BJ (cell line): ENCODE measurements around the gene PPP2R2D. TPM values are rescaled to one million over a fixed set of nuclear protein-coding genes. Genes with fewer than 3 reads are reported as not detected.
"Not testable (repeated sequence)": the region's sequence is repeated elsewhere in the genome, so short reads cannot be mapped to it uniquely, and the experiment has no call there.

Experiments
- CTCF ChIA-PET: fragments of 350-600 bp; formaldehyde crosslinking; extraction: SDS; loops from one replicate; lab custom pipeline; 2021; ENCODE audit warnings: antibody characterized with exemption, inconsistent platforms; lab: Yijun Ruan, JAX
- POLR2A ChIA-PET: fragments of 300-600 bp; sonication (Branson Sonifier 250); formaldehyde crosslinking; extraction: SDS; loops from one replicate; lab custom pipeline; 2021; ENCODE audit warnings: antibody characterized with exemption; lab: Charles Lee
- DNase-seq: peaks from one replicate; pipeline ENCODE4 v3.0.0-alpha.2; 2011; ENCODE audit warnings: low read depth
- H3K27me3 ChIP-seq: 2 replicates; pipeline ENCODE4 v1.6.0; 2011; ENCODE audit warnings: low read length; ENCODE audit not compliant: control insufficient read depth, insufficient read depth
- H3K36me3 ChIP-seq: 2 replicates; pipeline ENCODE4 v1.5.1; 2011; ENCODE audit warnings: low read length; ENCODE audit not compliant: control insufficient read depth, insufficient read depth
- H3K4me3 ChIP-seq: 2 replicates; pipeline ENCODE4 v1.5.1; 2011; ENCODE audit warnings: low read depth, mild to moderate bottlenecking, control low read depth, low read length
- polyA plus RNA-seq: library from polyadenylated mRNA; depleted of rRNA; stranded (reverse); fragments of >200 nt; gene quantifications from 2 replicates; pipeline ENCODE4 v1.2.3, GENCODE V29; 2011
- TF ChIP-seq, protein P1 (sequence below): IDR thresholded peaks from 2 replicates; pipeline ENCODE4 v1.5.1; 2011; ENCODE audit warnings: low read depth, mild to moderate bottlenecking, control low read depth, inconsistent platforms, low read length, moderate library complexity; ENCODE audit not compliant: insufficient read depth

PPP2R2D gene
- polyA plus RNA-seq, 1 experiment: 31.2 TPM

DNA sequence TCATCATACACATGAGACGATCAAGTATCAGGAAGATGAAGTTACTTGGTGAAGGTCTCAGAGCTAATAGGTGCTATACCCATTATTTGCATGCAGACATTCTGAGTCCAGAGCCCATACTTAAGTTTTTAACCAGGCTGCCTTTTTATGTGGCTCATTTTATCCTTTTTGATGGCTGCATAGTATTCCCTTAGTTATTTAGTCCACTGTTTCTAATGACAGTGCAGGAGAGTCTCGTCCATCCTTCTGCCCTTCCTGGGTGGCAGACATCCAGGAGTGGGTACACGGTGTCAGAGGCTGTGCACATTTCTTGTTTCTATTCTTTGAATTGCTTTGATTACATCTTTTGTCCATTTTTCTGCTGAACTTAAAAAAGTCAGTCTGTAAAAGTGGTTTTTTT lies 11.8 kb downstream of the PPP2R2D start:
- Histone ChIP-seq H3K36me3 (peaks cover 1% of the 10 kb centered on the region; the same call in 1 of the 2 replicates), H3K27me3 (no peaks in the 10 kb centered on the region), H3K4me3 (no peak overlapping the region)
- no peak for DNase-seq
- TF ChIP-seq, protein P1, sequence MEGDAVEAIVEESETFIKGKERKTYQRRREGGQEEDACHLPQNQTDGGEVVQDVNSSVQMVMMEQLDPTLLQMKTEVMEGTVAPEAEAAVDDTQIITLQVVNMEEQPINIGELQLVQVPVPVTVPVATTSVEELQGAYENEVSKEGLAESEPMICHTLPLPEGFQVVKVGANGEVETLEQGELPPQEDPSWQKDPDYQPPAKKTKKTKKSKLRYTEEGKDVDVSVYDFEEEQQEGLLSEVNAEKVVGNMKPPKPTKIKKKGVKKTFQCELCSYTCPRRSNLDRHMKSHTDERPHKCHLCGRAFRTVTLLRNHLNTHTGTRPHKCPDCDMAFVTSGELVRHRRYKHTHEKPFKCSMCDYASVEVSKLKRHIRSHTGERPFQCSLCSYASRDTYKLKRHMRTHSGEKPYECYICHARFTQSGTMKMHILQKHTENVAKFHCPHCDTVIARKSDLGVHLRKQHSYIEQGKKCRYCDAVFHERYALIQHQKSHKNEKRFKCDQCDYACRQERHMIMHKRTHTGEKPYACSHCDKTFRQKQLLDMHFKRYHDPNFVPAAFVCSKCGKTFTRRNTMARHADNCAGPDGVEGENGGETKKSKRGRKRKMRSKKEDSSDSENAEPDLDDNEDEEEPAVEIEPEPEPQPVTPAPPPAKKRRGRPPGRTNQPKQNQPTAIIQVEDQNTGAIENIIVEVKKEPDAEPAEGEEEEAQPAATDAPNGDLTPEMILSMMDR: no peak
- ChIA-PET POLR2A (no interaction called here), CTCF (interaction anchor here (1.4 kb wide), 1 partner anchor 27 kb away, joined by 4 read pairs; no protein-coding TSS in a partner anchor)

DNA sequence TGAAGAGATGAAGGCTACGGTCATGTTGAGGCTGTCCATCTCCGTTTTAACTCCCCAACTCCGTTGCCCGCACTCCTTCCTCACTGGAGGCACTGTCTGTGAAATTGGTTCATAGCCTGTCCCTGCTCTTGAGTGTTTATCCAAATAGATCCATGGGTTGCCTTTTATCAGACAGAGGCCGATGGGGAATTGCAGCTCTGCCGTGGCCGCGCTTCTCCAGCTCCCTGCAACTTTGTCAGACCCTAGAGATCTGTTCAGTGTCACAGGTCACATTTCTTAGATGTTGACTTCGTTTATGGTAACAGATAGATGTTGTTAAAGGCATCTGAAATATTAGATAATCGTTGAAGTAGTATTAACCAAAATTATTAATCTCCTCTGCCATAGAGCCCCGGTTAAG lies 14.7 kb downstream of the PPP2R2D start:
- DNase-seq: no peak
- CTCF ChIA-PET: no interaction called here
- H3K36me3 ChIP-seq: peaks cover 1% of the 10 kb centered on the region; the same call in 1 of the 2 replicates
- POLR2A ChIA-PET: no interaction called here
- H3K27me3 ChIP-seq: no peaks in the 10 kb centered on the region
- H3K4me3 ChIP-seq: no peak overlapping the region
- TF ChIP-seq, protein P1: no peak

DNA sequence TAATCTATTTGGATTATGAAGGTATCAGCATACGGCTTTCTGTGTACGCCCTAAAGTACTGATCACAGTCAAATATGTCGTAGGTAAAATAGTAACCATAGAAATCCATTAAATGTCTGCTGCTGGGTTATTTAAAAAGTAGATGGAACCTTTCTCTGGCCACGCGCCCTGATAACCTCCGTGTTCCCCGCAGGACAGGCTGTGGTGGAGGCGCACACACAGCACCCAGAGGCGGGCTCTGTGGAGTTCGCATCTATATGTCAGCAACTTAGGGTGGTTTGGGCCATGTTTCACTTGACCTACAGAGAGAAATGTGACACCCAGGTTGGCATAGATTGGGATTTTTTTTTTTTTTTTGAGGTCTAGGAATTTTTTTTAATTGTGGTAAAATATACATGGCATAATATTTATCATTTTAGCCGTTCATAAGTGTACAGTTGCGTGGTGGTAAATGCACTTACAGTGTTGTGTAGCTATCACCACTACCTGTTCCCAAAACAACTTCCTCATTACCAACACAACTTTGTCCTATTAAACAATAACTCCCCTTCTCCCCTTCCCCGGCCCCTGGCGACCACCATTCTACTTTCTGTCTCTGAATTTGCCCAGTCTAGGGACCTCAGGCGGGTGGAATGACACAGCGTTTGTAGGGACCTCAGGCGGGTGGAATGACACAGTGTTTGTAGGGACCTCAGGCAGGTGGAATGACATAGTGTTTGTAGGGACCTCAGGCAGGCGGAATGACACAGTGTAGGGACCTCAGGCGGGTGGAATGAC lies 15.4 kb downstream of the PPP2R2D start:
- CTCF ChIA-PET: no interaction called here
- H3K36me3 ChIP-seq: peaks cover 1% of the 10 kb centered on the region; the same call in 1 of the 2 replicates
- TF ChIP-seq, protein P1: no peak
- no peak overlapping the region for H3K4me3 ChIP-seq
- no peak for DNase-seq
- no peaks in the 10 kb centered on the region for H3K27me3 ChIP-seq
- POLR2A ChIA-PET: no interaction called here

DNA sequence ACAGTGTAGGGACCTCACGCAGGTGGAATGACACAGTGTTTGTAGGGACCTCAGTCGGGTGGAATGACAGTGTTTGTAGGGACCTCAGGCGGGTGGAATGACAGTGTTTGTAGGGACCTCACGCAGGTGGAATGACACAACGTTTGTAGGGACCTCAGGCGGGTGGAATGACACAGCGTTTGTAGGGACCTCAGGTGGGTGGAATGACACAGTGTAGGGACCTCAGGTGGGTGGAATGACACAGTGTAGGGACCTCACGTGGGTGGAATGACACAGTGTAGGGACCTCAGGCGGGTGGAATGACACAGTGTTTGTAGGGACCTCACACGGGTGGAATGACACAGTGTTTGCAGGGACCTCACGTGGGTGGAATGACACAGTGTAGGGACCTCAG lies 16.0 kb downstream of the PPP2R2D start:
- DNase-seq, H3K27me3 ChIP-seq, H3K4me3 ChIP-seq, CTCF ChIA-PET, POLR2A ChIA-PET, H3K36me3 ChIP-seq: not testable (repeated sequence)

DNA sequence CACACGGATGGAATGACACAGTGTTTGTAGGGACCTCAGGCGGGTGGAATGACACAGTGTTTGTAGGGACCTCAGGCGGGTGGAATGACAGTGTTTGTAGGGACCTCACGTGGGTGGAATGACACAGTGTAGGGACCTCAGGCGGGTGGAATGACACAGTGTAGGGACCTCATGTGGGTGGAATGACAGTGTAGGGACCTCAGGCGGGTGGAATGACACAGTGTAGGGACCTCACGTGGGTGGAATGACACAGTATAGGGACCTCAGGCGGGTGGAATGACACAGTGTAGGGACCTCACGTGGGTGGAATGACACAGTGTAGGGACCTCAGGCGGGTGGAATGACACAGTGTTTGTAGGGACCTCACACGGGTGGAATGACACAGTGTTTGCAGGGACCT lies 16.7 kb downstream of the PPP2R2D start:
- H3K36me3 ChIP-seq, DNase-seq, H3K4me3 ChIP-seq, CTCF ChIA-PET, H3K27me3 ChIP-seq, POLR2A ChIA-PET: not testable (repeated sequence)

DNA sequence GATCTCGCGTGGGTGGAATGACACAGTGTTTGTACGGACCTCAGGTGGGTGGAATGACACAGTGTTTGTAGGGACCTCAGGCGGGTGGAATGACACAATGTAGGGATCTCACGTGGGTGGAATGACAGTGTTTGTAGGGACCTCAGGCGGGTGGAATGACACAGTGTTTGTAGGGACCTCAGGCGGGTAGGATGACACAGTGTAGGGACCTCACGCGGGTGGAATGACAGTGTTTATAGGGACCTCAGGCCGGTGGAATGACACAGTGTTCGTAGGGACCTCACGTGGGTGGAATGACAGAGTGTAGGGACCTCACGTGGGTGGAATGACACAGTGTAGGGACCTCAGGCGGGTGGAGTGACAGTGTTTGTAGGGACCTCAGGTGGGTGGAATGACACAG lies 18.7 kb downstream of the PPP2R2D start:
- DNase-seq, POLR2A ChIA-PET, H3K27me3 ChIP-seq, H3K36me3 ChIP-seq, CTCF ChIA-PET, H3K4me3 ChIP-seq: not testable (repeated sequence)

DNA sequence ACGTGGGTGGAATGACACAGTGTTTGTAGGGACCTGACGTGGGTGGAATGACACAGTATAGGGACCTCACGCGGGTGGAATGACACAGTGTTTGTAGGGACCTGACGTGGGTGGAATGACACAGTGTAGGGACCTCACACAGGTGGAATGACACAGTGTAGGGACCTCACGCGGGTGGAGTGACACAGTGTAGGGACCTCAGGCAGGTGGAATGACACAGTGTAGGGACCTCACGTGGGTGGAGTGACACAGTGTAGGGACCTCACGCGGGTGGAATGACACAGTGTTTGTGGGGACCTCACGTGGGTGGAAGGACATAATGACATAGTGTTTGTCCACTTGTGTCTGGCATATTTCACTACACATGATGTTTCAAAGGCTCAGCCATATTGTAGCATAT lies 19.3 kb downstream of the PPP2R2D start:
- TF ChIP-seq, protein P1: no peak
- POLR2A ChIA-PET: no interaction called here
- Histone ChIP-seq H3K27me3 (no peaks in the 10 kb centered on the region), H3K36me3 (no peaks in the 10 kb centered on the region), H3K4me3 (no peak overlapping the region)
- CTCF ChIA-PET: no interaction called here
- DNase-seq: no peak
